Suprapubic skin (tissue), 4 donors: Measurements from ENCODE around the gene DPP10. TPM values are rescaled to one million over a fixed set of nuclear protein-coding genes. Genes with fewer than 3 reads are reported as not detected.
"Not testable (repeated sequence)": the region's sequence is repeated elsewhere in the genome, so short reads cannot be mapped to it uniquely, and the experiment has no call there.

ENCODE experiments used
- DNase-seq, 2 donors: peaks; one replicate each; pipeline ENCODE4 v3.0.0-alpha.2; 2019; ENCODE audit warnings: low spot score in 2 of 2
- H3K27ac ChIP-seq: fragments of 200-600 bp; sonication (generic); one replicate; pipeline ENCODE4 v1.5.1; 2019
- H3K27me3 ChIP-seq: fragments of 200-600 bp; sonication (generic); one replicate; pipeline ENCODE4 v1.5.1; 2019
- H3K36me3 ChIP-seq: fragments of 200-600 bp; sonication (generic); one replicate; pipeline ENCODE4 v1.5.1; 2019
- H3K4me1 ChIP-seq: fragments of 200-600 bp; sonication (generic); one replicate; pipeline ENCODE4 v1.5.1; 2019
- H3K4me3 ChIP-seq: fragments of 200-600 bp; sonication (generic); one replicate; pipeline ENCODE4 v1.5.1; 2019; ENCODE audit warnings: mild to moderate bottlenecking
- H3K9me3 ChIP-seq: fragments of 200-600 bp; sonication (generic); one replicate; pipeline ENCODE4 v1.5.1; 2019
- CTCF ChIP-seq, 2 donors: fragments of 200-600 bp in 1 of 2; fragments of 450-650 bp in 1 of 2; sonication (generic) in 1 of 2; IDR thresholded peaks; one replicate each; pipeline ENCODE4 v1.5.1; 2016 to 2019; ENCODE audit warnings: antibody characterized with exemption in 2 of 2, mild to moderate bottlenecking in 1 of 2, moderate library complexity in 1 of 2
- EP300 ChIP-seq: sonication (generic); formaldehyde crosslinking; IDR thresholded peaks from one replicate; pipeline ENCODE4 v1.6.1; 2017; ENCODE audit warnings: antibody characterized with exemption
- POLR2A ChIP-seq, 2 donors: fragments of 450-650 bp; IDR thresholded peaks; one replicate each; pipeline ENCODE4 v1.6.1; 2017; ENCODE audit warnings: antibody characterized with exemption in 2 of 2, mild to moderate bottlenecking in 2 of 2, moderate library complexity in 2 of 2
- POLR2AphosphoS5 ChIP-seq, 3 donors: sonication (generic); formaldehyde crosslinking; IDR thresholded peaks; one replicate each; pipeline ENCODE4 v1.6.1; 2017; ENCODE audit warnings: antibody characterized with exemption in 3 of 3
- WGBS: methylation state at CpG from one replicate; pipeline ENCODE4 v1.1.5; 2018; 5-methylcytosine and 5-hydroxymethylcytosine counted together
- total RNA-seq, 4 donors: library from RNA; depleted of rRNA; stranded (reverse); fragments of >200 nt; gene quantifications; one replicate each; pipeline ENCODE4 v1.1.0, GENCODE V29; 2016

DPP10 gene
- total RNA-seq, 4 donors from 2014 or later, result 0.68 to 1.4 TPM; not detected in 2

GRCh38 chr2:114949228-114949804, 506.9 kb downstream of the DPP10 start:
- H3K4me1 ChIP-seq, result no peaks in the 10 kb centered on the region
- no peak for DNase-seq
- 83% methylated on average over 2 of the region's 2 CpGs for WGBS
- H3K4me3 ChIP-seq, result no peak overlapping the region
- no peak for TF ChIP-seq CTCF (IDR thresholded peaks at IDR 0.05)
- no peak for TF ChIP-seq POLR2AphosphoS5 (IDR thresholded peaks at IDR 0.05)
- no peak for TF ChIP-seq EP300
- TF ChIP-seq POLR2A (IDR thresholded peaks at IDR 0.05), result no peak
- H3K9me3 ChIP-seq, result no peaks in the 10 kb centered on the region
- no peaks in the 10 kb centered on the region for H3K27me3 ChIP-seq
- no peak overlapping the region for H3K27ac ChIP-seq
- H3K36me3 ChIP-seq, result no peaks in the 10 kb centered on the region

DNA sequence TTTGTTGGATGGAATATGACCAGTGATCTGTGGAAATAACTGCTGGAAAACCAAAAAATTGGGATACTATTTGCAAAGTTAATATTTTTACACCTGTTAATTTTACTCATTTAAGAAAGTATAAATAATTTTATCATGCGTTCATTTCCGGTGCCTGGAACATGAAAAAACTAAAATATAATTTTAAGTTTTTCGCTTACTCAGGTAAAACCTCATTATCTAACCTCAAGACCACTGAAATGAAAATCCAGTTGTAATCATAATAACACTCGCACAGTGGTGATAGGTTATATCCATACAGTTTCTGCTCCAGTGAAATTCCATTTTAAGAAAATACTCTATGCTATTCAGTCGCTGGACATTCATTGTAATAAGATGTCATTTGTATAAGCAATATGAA, 517.9 kb downstream of the DPP10 start:
- Histone ChIP-seq H3K4me3 (no peak overlapping the region), H3K27ac (no peak overlapping the region), H3K36me3 (no peaks in the 10 kb centered on the region), H3K9me3 (peaks cover 3% of the 10 kb centered on the region), H3K27me3 (no peaks in the 10 kb centered on the region), H3K4me1 (no peaks in the 10 kb centered on the region)
- WGBS, result 85% methylated on average over 5 of the region's 5 CpGs
- TF ChIP-seq POLR2A (IDR thresholded peaks at IDR 0.05) (no peak), POLR2AphosphoS5 (IDR thresholded peaks at IDR 0.05) (no peak), EP300 (no peak), CTCF (IDR thresholded peaks at IDR 0.05) (no peak)
- DNase-seq, result no peak

GRCh38 chr2:114962532-114962931, 520.1 kb downstream of the DPP10 start:
- Histone ChIP-seq H3K27ac (no peak overlapping the region), H3K27me3 (no peaks in the 10 kb centered on the region), H3K9me3 (no peaks in the 10 kb centered on the region), H3K4me3 (no peak overlapping the region), H3K4me1 (no peaks in the 10 kb centered on the region), H3K36me3 (no peaks in the 10 kb centered on the region)
- TF ChIP-seq CTCF (IDR thresholded peaks at IDR 0.05) (no peak), POLR2A (IDR thresholded peaks at IDR 0.05) (no peak), EP300 (no peak), POLR2AphosphoS5 (IDR thresholded peaks at IDR 0.05) (no peak)
- WGBS, result 63% methylated on average over 3 of the region's 3 CpGs
- DNase-seq, result no peak

DNA sequence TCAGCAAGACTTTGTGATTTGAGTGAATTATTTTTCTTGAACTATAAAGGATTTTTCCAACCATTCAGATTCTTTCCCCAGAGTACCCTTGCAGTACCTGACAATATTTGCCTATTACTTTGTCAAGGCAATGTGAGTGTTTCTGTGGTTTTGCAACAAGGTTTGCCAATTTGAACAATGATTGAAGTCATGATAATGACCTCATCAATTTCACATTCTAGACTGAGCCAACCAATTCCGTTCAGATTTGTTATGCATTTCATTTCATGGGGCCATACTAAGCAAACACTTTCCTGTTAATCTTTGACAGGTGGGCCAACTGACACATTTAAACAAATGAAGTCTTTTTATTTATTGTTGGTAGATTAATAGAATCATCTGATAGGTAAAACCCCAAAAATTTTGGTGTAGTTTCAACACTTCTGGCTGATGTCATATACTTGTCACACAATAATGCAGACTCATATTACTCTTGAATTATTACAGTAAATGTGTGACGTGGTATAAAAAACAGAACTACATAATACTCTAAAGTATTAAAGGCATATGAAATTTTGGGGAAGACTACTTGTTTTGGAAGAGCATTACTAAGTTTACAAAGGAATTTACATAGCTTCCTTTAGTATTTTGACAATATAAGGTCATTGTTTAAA, 526.4 kb downstream of the DPP10 start:
- TF ChIP-seq POLR2A (IDR thresholded peaks at IDR 0.05) (no peak), EP300 (no peak), POLR2AphosphoS5 (IDR thresholded peaks at IDR 0.05) (no peak), CTCF (IDR thresholded peaks at IDR 0.05) (no peak)
- Histone ChIP-seq H3K4me3 (no peak overlapping the region), H3K27me3 (no peaks in the 10 kb centered on the region), H3K27ac (no peak overlapping the region), H3K36me3 (no peaks in the 10 kb centered on the region), H3K4me1 (no peaks in the 10 kb centered on the region), H3K9me3 (no peaks in the 10 kb centered on the region)
- 60% methylated on average over 2 of the region's 2 CpGs for WGBS
- no peak for DNase-seq

- not testable (repeated sequence) for H3K9me3 ChIP-seq, DNase-seq, H3K27me3 ChIP-seq, H3K27ac ChIP-seq, H3K4me3 ChIP-seq, H3K4me1 ChIP-seq, H3K36me3 ChIP-seq
- WGBS, result 95% methylated on average over 12 of the region's 19 CpGs
Measured at GRCh38 chr2:115004321-115004720, 561.9 kb downstream of the DPP10 start.
